Measurements from ENCODE around the gene DSCAM. TPM values are rescaled to one million over a fixed set of nuclear protein-coding genes. Genes with fewer than 3 reads are reported as not detected.

DSCAM gene
- total RNA-seq, 2 experiments from 2014 or later = not detected

DNA sequence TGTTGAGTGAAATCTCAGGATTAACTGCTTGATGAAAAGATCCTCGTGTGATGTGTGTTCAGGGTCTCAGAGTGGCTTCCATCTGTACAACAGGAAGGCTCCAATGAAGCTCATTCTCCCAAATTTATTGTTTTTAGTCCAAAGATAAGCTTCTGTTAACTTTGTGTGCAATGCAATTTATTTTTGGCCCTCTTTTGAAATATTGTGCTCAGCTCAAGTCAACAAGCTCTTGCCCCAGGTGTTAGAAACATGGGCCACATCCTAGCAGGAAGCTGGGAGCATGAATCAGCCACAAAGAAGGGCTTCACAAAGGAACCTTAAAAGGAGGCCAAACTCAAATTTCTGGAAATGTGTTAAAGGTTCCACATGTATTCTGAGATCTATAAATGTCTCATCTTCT is 844.0 kb downstream of the DSCAM start:
- Mint-ChIP-seq H3K4me1 (ENCODE audit: low read depth) (no peaks in the 10 kb centered on the region), H3K9me3 (peaks cover 8% of the 10 kb centered on the region), H3K4me3 (no peak overlapping the region), H3K36me3 (ENCODE audit: low read depth) (no peaks in the 10 kb centered on the region), H3K27ac (no peak overlapping the region), H3K27me3 (no peaks in the 10 kb centered on the region)
- H3K9me3 ChIP-seq (ENCODE audit: control insufficient read depth in 1 of 2, insufficient read depth in 1 of 2, low read length in 2 of 2) = peaks cover 0 to 9% of the 10 kb centered on the region in 2 experiments
- H3K4me3 ChIP-seq (ENCODE audit: low read length) = no peak overlapping the region
- H3K27me3 ChIP-seq (ENCODE audit: control insufficient read depth in 1 of 2, insufficient read depth in 2 of 2, low read length in 2 of 2) = no peaks in the 10 kb centered on the region
- DNase-seq (no peak), ATAC-seq (ENCODE audit: poor library complexity) (no peak)
- CTCF ChIA-PET = no interaction called here
- no peak overlapping the region for H3K27ac ChIP-seq (ENCODE audit: low read depth in 1 of 2, low read length in 2 of 2)
- intact Hi-C loops (cut with DNase I, micrococcal nuclease) = no loop called here
- H3K36me3 ChIP-seq (ENCODE audit: insufficient read depth, low read length) = no peaks in the 10 kb centered on the region
- H3K4me1 ChIP-seq (ENCODE audit: insufficient read depth, low read length) = no peaks in the 10 kb centered on the region
- TF ChIP-seq, protein P1, sequence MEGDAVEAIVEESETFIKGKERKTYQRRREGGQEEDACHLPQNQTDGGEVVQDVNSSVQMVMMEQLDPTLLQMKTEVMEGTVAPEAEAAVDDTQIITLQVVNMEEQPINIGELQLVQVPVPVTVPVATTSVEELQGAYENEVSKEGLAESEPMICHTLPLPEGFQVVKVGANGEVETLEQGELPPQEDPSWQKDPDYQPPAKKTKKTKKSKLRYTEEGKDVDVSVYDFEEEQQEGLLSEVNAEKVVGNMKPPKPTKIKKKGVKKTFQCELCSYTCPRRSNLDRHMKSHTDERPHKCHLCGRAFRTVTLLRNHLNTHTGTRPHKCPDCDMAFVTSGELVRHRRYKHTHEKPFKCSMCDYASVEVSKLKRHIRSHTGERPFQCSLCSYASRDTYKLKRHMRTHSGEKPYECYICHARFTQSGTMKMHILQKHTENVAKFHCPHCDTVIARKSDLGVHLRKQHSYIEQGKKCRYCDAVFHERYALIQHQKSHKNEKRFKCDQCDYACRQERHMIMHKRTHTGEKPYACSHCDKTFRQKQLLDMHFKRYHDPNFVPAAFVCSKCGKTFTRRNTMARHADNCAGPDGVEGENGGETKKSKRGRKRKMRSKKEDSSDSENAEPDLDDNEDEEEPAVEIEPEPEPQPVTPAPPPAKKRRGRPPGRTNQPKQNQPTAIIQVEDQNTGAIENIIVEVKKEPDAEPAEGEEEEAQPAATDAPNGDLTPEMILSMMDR (IDR thresholded peaks at IDR 0.05) = no peak
- POLR2A ChIA-PET = no interaction called here

DNA sequence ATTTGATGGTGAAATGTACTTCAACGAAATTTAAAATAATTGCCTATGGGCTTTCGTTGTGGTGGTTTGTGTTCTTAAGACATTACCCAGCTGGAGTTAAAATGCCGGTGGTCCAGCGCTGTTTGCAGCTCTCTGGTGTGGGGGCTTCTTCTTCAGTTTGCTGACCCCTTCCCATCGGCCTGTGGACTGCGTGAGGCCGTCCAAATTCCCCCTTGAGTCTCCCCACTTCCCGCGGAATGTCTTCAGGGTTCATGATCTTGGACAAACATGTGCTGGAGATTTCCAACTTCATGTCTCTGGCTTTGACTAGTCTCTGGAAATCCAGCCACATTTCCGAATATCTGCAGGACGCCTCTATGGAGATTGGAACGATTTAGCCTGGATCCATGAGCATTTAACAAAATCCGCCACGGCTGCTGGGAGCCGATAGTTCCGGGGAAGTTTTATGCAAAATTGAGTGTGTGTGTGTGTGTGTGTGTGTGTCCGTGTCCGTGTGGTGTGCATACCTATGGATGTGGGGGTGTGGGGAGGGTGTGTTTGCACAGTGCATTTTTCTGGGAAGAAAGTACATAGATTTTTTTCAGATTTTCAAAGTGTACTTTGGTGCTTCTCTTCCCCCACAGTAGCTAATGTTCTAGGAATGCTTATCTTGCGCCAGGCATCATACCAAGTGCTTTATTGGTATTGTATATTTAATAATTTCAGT is 862.5 kb downstream of the DSCAM start:
- ATAC-seq (ENCODE audit: poor library complexity) (no peak), DNase-seq (no peak)
- POLR2A ChIA-PET = no interaction called here
- no peaks in the 10 kb centered on the region for H3K9me3 Mint-ChIP-seq
- TF ChIP-seq, protein P1 (IDR thresholded peaks at IDR 0.05) = no peak
- Histone ChIP-seq H3K27me3 (ENCODE audit: control insufficient read depth in 1 of 2, insufficient read depth in 2 of 2, low read length in 2 of 2) (no peaks in the 10 kb centered on the region), H3K27ac (ENCODE audit: low read depth in 1 of 2, low read length in 2 of 2) (no peak overlapping the region), H3K36me3 (ENCODE audit: insufficient read depth, low read length) (no peaks in the 10 kb centered on the region), H3K4me1 (ENCODE audit: insufficient read depth, low read length) (no peaks in the 10 kb centered on the region), H3K4me3 (ENCODE audit: low read length) (no peak overlapping the region), H3K9me3 (ENCODE audit: control insufficient read depth in 1 of 2, insufficient read depth in 1 of 2, low read length in 2 of 2) (peaks cover 0 to 11% of the 10 kb centered on the region in 2 experiments)
- CTCF ChIA-PET = no interaction called here
- H3K4me1 Mint-ChIP-seq (ENCODE audit: low read depth) = no peaks in the 10 kb centered on the region
- intact Hi-C loops (cut with DNase I, micrococcal nuclease) = no loop called here
- no peak overlapping the region for H3K4me3 Mint-ChIP-seq
- H3K36me3 Mint-ChIP-seq (ENCODE audit: low read depth) = no peaks in the 10 kb centered on the region
- H3K27me3 Mint-ChIP-seq = no peaks in the 10 kb centered on the region
- no peak overlapping the region for H3K27ac Mint-ChIP-seq

DNA sequence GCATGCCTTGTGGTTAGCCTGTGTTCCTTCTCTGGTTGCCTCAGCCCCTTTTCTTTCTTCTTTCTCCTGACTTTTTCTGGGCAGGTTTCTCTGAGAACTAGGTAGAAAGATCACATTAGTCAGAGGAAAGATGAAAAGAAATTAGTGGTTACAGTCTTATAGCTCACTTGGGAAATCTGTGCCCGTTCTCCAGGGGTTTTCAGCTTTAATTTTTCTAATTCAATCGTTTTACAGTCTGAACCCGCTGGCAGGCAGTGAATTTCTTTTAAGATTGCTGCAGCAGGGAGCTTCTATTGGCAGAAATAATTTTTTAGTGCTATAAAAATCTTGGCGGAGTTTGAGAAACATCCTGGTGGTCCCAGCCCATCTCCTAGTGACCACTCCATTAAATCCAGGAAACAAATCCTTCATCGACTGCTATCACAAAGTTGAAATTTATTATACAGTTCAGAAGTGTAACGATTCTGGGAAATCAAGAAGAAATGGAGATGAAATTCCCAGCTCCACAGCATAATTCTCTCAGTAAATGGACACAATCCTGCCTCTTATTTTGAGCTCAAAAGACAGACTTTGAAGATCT is 866.6 kb downstream of the DSCAM start:
- ChIA-PET POLR2A (no interaction called here), CTCF (no interaction called here)
- no peak overlapping the region for H3K27ac ChIP-seq (ENCODE audit: low read depth in 1 of 2, low read length in 2 of 2)
- H3K36me3 Mint-ChIP-seq (ENCODE audit: low read depth) = no peaks in the 10 kb centered on the region
- DNase-seq (no peak), ATAC-seq (ENCODE audit: poor library complexity) (no peak)
- no peaks in the 10 kb centered on the region for H3K4me1 Mint-ChIP-seq (ENCODE audit: low read depth)
- H3K36me3 ChIP-seq (ENCODE audit: insufficient read depth, low read length) = no peaks in the 10 kb centered on the region
- H3K4me1 ChIP-seq (ENCODE audit: insufficient read depth, low read length) = no peaks in the 10 kb centered on the region
- peaks cover 5% of the 10 kb centered on the region for H3K27me3 Mint-ChIP-seq
- H3K9me3 Mint-ChIP-seq = no peaks in the 10 kb centered on the region
- H3K4me3 Mint-ChIP-seq = no peak overlapping the region
- H3K27me3 ChIP-seq (ENCODE audit: control insufficient read depth in 1 of 2, insufficient read depth in 2 of 2, low read length in 2 of 2) = peaks cover 0 to 3% of the 10 kb centered on the region in 2 experiments
- H3K9me3 ChIP-seq (ENCODE audit: control insufficient read depth in 1 of 2, insufficient read depth in 1 of 2, low read length in 2 of 2) = peaks cover 2 to 14% of the 10 kb centered on the region in 2 experiments
- no peak overlapping the region for H3K27ac Mint-ChIP-seq
- no peak overlapping the region for H3K4me3 ChIP-seq (ENCODE audit: low read length)
- TF ChIP-seq, protein P1 (IDR thresholded peaks at IDR 0.05) = no peak
- intact Hi-C loops (cut with DNase I, micrococcal nuclease) = no loop called here
